22Rv1 (cell line): ENCODE data around the gene SNX9.

Source experiments
- H3K27ac ChIP-seq: fragments of 450-650 bp; 2 replicates; pipeline ENCODE4 v1.5.1; 2017
- ZFX ChIP-seq: fragments of 450-650 bp; IDR thresholded peaks from 2 replicates; pipeline ENCODE4 v1.6.1; 2017; ENCODE audit warnings: antibody characterized with exemption, borderline replicate concordance
- TF ChIP-seq, protein P1 (sequence below): fragments of 450-650 bp; IDR thresholded peaks from 2 replicates; pipeline ENCODE4 v1.5.1; 2017; ENCODE audit warnings: mild to moderate bottlenecking

SNX9 gene

DNA sequence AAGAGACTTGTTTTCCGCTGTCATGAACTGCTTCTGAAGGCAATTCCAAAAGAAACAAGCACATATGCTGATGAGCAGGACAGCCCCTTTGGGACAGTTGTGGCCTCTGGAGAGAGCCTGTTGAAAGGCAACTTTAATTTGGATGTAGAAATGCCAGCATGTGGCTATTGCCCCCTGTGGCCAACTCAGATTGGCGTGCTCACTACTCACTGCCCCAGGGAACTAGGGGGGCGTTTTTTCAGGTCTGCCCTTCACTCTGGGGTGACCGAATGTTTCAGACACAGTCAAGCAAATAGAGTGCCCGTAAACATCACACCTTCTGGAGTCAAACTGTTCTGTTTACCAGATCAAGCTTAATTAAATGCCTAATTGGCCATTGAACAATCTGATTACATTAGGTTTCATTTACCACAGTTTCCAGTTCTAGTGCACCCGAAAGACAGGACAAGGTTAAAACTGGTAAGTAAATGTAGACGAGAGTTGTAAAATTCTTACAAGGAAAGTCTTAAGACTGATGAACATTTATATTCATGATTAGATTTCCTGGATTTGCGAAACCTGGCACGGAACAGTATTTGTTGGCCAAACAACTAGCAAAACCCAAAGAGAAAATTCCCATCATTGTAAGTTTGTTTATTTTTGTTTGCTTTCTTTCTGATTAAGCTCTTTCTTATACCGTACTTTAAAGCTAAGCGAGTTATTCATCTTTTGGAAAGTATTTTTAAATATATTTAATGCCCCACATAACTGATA is 82.7 kb downstream of the SNX9 start:
- H3K27ac ChIP-seq = no peak overlapping the region
- TF ChIP-seq, protein P1, sequence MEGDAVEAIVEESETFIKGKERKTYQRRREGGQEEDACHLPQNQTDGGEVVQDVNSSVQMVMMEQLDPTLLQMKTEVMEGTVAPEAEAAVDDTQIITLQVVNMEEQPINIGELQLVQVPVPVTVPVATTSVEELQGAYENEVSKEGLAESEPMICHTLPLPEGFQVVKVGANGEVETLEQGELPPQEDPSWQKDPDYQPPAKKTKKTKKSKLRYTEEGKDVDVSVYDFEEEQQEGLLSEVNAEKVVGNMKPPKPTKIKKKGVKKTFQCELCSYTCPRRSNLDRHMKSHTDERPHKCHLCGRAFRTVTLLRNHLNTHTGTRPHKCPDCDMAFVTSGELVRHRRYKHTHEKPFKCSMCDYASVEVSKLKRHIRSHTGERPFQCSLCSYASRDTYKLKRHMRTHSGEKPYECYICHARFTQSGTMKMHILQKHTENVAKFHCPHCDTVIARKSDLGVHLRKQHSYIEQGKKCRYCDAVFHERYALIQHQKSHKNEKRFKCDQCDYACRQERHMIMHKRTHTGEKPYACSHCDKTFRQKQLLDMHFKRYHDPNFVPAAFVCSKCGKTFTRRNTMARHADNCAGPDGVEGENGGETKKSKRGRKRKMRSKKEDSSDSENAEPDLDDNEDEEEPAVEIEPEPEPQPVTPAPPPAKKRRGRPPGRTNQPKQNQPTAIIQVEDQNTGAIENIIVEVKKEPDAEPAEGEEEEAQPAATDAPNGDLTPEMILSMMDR = no peak; the same call in 1 of the 2 replicates
- TF ChIP-seq ZFX = no peak

DNA sequence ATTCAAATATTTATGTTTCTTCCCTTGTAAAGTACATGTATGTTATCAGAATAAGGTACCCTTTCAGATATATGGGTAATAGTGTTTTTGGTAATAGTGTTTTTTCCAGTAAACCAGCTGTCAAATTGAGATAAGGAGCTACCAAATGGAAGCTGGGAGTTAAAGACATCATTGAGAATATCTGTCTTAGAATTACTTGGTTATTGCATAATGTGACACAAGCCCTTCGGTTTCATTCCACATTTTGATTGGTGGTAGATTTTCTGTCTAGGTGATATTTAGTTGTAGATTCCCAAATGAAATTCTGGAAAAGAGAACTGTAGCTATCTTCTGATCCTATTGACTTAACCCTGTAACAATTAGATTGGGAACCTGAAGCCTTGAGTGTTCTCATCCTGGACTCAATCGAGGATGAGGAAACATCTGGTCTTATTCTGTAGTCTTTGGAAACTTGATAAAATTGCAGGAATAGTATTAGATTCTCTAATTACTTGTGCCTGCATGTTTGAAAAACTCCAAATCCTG is 83.6 kb downstream of the SNX9 start:
- TF ChIP-seq ZFX = no peak
- TF ChIP-seq, protein P1 = no peak
- no peak overlapping the region for H3K27ac ChIP-seq

DNA sequence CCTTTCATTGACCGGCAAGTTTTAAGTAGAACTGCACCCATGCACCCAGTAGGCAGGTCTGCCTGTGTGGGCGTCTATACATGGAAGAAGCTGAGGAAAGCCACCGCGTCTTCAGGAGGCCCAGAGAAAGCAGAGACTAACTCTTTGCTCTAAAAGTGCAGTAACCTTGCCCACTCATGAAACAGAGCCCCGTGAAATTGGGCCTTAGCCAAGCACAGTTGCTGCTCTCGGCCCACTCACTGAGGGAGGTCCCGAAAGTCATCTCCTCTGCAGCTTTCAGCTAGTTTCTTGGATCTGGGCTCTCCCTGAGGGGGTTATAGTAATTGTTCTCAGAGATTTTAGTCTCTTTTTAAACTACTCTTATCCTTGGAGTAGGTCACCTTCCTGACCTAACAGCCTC is 84.6 kb downstream of the SNX9 start:
- no peak overlapping the region for H3K27ac ChIP-seq
- TF ChIP-seq, protein P1 = no peak
- no peak for TF ChIP-seq ZFX

DNA sequence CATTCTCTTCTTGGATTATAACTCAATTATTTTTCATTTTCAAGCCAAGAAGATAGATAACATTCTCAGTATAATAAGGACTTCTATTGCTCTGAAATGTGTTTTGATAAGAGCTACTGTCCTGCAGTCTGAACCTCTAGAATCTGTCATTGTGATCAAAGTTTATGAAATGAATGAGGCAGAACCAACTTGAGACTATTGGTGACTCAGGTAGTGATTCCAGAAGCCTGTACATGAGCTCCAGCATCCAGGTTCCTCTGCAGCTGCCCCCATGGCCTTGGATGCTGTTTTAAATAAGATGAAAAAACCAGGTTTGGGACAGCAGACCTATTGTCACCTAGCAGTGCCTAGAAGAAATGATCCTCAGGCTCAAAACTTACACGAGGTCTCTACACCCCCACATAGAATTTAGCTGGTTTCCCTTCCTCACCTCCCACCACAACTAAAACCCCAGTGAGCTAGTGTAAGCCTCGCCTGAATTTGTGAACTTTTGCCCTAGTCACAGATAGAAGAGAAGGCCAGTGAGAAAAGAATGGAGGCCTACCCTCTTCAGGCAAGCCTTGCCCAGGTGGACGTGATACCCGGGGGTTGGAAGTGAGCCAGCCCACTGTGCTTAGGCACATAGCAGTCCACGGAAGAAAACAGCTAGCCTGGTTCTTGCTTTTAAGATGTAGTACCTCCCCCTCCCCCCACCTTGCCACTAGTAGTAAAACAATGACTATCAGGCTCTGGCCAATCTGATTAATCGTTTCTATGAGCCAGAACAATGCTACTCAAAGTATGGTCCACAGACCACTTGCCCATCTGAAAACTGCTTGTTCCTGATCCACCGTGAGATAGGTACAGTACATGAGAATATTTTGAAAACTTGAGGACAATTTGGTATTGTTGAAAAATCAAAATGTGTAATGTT is 85.6 kb downstream of the SNX9 start:
- TF ChIP-seq, protein P1 = no peak
- TF ChIP-seq ZFX = no peak
- no peak overlapping the region for H3K27ac ChIP-seq

DNA sequence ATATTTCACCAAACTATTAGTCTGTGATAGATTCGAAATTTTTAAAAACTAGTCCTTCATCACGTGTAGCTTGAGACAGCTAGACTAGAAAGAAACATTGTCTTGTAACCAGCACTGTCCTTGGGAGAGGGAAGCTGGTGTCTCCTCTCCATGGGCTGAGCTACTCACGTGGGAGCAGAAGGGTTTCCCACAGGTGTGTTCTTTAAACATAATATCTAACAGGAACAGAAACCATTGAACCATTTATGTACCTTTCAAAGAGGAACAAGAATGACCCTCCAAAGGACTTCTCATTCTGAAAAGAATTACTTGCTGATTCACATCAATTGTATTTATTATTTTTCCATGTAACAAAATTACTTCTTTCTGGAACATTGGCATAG is 86.2 kb downstream of the SNX9 start:
- TF ChIP-seq, protein P1 = no peak
- no peak for TF ChIP-seq ZFX

DNA sequence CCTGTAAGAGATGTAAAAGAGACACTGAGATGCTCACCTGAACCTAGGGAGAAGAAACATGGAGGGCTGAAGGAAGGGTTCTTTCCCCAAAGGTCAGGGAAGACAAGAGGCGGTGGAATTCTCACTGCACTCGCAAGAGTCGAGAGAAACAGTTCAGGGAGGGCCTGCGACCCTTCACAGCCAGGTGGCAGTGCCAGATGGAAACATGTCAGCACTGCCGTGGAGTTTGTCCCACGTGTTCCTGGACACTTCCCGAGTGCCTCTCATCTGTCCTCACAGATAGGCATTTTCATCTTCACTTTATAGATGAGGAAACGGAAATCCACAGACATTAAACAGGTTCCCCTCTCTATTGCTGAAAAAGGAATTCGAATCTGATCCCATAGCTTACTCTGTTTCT is 88.2 kb downstream of the SNX9 start:
- no peak overlapping the region for H3K27ac ChIP-seq

More for the DNA sequence above, 86.2 kb downstream of the SNX9 start:
- H3K27ac ChIP-seq = no peak overlapping the region

More for the DNA sequence above, 88.2 kb downstream of the SNX9 start:
- no peak for TF ChIP-seq ZFX
- TF ChIP-seq, protein P1 = no peak
